HEK293T (cell line): ENCODE data around the gene IL2RG.

Source experiments
- BHLHE40 ChIP-seq: fragments of 450-650 bp; IDR thresholded peaks from 2 replicates; pipeline ENCODE4 v1.6.1; 2016; ENCODE audit warnings: mild to moderate bottlenecking, moderate library complexity, borderline replicate concordance
- CTBP1 ChIP-seq: fragments of 450-650 bp; IDR thresholded peaks from 2 replicates; pipeline ENCODE4 v1.6.1; 2016; ENCODE audit warnings: borderline replicate concordance
- ELF4 ChIP-seq: fragments of 450-650 bp; IDR thresholded peaks from 2 replicates; pipeline ENCODE4 v1.6.1; 2017; ENCODE audit warnings: antibody characterized with exemption
- FOXA1 ChIP-seq: fragments of 450-650 bp; IDR thresholded peaks from 2 replicates; pipeline ENCODE4 v1.6.1; 2016; ENCODE audit warnings: mild to moderate bottlenecking
- L3MBTL2 ChIP-seq: fragments of 450-650 bp; conservative IDR thresholded peaks from 2 replicates; pipeline ENCODE4 v1.6.1; 2016; ENCODE audit warnings: mild to moderate bottlenecking
- NFRKB ChIP-seq: fragments of 450-650 bp; IDR thresholded peaks from 2 replicates; pipeline ENCODE4 v1.6.1; 2016; ENCODE audit warnings: mild to moderate bottlenecking, moderate library complexity
- SP1 ChIP-seq: fragments of 450-650 bp; IDR thresholded peaks from 2 replicates; pipeline ENCODE4 v1.6.1; 2017
- SUZ12 ChIP-seq: fragments of 450-650 bp; IDR thresholded peaks from 2 replicates; pipeline ENCODE4 v1.6.1; 2016; ENCODE audit warnings: mild to moderate bottlenecking
- TF ChIP-seq, protein P1 (sequence below): fragments of 450-650 bp; IDR thresholded peaks from 2 replicates; pipeline ENCODE4 v1.6.1; 2016

DNA sequence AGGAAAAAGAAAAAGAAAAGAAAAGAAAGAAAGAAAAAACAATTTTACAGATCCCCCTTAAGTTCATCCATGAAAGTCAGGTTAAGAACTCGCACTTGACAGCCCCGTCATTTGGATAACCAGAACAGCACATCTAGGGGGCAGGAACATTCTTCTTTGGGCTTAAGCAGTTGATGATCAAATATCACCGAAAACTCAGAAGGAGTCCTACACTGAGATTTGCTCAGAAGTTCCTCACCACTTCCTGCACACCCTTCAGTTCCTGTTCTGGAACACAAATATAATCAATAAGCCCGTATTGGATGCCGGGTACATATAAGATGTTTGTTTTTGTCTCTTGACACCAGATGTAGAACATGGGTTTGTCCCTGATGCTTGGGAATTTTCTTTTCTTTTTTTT lies 48.0 kb upstream of the IL2RG start:
- TF ChIP-seq, protein P1, sequence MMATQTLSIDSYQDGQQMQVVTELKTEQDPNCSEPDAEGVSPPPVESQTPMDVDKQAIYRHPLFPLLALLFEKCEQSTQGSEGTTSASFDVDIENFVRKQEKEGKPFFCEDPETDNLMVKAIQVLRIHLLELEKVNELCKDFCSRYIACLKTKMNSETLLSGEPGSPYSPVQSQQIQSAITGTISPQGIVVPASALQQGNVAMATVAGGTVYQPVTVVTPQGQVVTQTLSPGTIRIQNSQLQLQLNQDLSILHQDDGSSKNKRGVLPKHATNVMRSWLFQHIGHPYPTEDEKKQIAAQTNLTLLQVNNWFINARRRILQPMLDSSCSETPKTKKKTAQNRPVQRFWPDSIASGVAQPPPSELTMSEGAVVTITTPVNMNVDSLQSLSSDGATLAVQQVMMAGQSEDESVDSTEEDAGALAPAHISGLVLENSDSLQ = no peak
- TF ChIP-seq SUZ12 (no peak), FOXA1 (no peak), CTBP1 (no peak), BHLHE40 (no peak), NFRKB (no peak), L3MBTL2 (no peak), ELF4 (no peak), SP1 (no peak)
